ENCODE measurements around the gene EVPL. TPM values are rescaled to one million over a fixed set of nuclear protein-coding genes. Genes with fewer than 3 reads are reported as not detected.

Gene EVPL
- total RNA-seq, 1 experiment from 2014 or later, result 1.3 TPM

DNA sequence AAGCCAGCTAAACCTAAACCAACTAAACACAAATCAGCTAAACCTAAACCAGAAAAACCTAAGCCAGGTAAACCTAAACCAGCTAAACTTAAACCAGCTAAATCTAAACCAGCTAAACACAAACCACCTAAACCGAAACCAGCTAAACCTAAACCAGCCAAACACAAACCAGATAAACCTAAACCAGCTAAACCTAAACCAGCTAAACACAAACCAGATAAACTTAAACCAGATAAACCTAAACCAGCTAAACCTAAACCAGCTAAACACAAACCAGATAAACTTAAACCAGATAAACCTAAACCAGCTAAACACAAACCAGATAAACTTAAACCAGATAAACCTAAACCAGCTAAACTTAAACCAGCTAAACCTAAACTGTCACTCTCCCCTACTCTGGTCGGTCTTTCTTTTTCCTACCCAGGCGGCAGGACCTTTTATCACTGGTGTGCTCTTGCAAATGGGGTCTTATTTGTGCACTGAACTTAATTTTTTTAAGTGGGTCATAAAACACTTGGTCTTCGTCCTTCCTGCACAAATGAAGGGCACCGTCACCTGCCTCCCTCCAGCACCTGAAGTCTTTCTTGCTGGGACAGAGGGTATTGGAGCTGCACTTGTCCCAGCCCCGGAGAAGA lies 7.2 kb downstream of the EVPL start (continued):
- no peak for TF ChIP-seq PREB (CRISPR knock-in tag; IDR thresholded peaks at IDR 0.05; ENCODE audit: borderline replicate concordance)

DNA sequence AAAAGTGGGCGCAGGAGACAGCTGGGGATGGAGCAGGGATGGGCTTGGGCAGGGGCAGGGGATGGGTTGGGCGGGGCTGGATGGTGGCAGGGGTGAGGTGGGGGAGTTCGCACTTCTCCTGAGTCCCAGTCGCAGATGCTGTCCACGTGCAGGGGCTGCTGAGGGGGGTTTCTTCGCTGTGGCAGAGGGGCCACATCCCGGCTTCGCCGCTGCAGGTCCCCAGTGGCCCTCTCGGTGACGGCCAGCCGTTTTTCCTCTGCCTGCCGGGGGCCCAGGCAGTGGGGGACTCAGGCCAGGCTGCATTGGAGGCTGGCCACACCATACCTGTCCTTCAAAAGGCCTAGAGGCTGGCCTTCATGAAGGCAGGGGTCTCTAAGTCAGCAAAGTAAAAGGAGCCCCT lies 8.3 kb downstream of the EVPL start:
- ChIA-PET CTCF (interaction anchor here (0.6 to 5.8 kb wide), 8 partner anchors 10 to 379 kb away, joined by 3 to 72 read pairs (median 5); partner anchors contain the start of gene CDK3), POLR2A (no interaction called here)
- H3K4me3 Mint-ChIP-seq, result no peak overlapping the region
- ATAC-seq (no peak), DNase-seq (ENCODE audit: low spot score) (no peak)
- TF ChIP-seq GTF2I (CRISPR knock-in tag; conservative IDR thresholded peaks at IDR 0.05), result no peak
- no peak for TF ChIP-seq NR3C1 (CRISPR knock-in tag; conservative IDR thresholded peaks at IDR 0.05; ENCODE audit: low read depth)
- TF ChIP-seq, protein P1, sequence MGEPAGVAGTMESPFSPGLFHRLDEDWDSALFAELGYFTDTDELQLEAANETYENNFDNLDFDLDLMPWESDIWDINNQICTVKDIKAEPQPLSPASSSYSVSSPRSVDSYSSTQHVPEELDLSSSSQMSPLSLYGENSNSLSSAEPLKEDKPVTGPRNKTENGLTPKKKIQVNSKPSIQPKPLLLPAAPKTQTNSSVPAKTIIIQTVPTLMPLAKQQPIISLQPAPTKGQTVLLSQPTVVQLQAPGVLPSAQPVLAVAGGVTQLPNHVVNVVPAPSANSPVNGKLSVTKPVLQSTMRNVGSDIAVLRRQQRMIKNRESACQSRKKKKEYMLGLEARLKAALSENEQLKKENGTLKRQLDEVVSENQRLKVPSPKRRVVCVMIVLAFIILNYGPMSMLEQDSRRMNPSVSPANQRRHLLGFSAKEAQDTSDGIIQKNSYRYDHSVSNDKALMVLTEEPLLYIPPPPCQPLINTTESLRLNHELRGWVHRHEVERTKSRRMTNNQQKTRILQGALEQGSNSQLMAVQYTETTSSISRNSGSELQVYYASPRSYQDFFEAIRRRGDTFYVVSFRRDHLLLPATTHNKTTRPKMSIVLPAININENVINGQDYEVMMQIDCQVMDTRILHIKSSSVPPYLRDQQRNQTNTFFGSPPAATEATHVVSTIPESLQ (CRISPR knock-in tag; IDR thresholded peaks at IDR 0.05), result no peak
- no peak for TF ChIP-seq FOXK1 (CRISPR knock-in tag; IDR thresholded peaks at IDR 0.05)
- no peak for TF ChIP-seq MYBL2 (CRISPR knock-in tag; IDR thresholded peaks at IDR 0.05)
- no peak for TF ChIP-seq ZNF219 (CRISPR knock-in tag; IDR thresholded peaks at IDR 0.05; ENCODE audit: borderline replicate concordance)
- no peak for TF ChIP-seq OVOL2 (CRISPR knock-in tag; IDR thresholded peaks at IDR 0.05; ENCODE audit: borderline replicate concordance)
- TF ChIP-seq CREB1 (CRISPR knock-in tag; IDR thresholded peaks at IDR 0.05), result no peak
- TF ChIP-seq HMGA2 (CRISPR knock-in tag; IDR thresholded peaks at IDR 0.05), result no peak
- no peak for TF ChIP-seq ZNF121 (CRISPR knock-in tag; IDR thresholded peaks at IDR 0.05)
- TF ChIP-seq ATF1 (CRISPR knock-in tag; IDR thresholded peaks at IDR 0.05), result no peak
- TF ChIP-seq SOX15 (CRISPR knock-in tag; IDR thresholded peaks at IDR 0.05), result no peak
- no peak for TF ChIP-seq ZNF232 (CRISPR knock-in tag; IDR thresholded peaks at IDR 0.05)
- no peaks in the 10 kb centered on the region for H3K27me3 Mint-ChIP-seq (ENCODE audit: low read depth)
- H3K4me1 Mint-ChIP-seq, result 0 out of 2 replicates have a peak, but pooled peaks cover 2% of the 10 kb centered on the region
- no peak overlapping the region for H3K27ac Mint-ChIP-seq
- no peaks in the 10 kb centered on the region for H3K9me3 Mint-ChIP-seq
- H3K36me3 Mint-ChIP-seq, result no peaks in the 10 kb centered on the region

DNA sequence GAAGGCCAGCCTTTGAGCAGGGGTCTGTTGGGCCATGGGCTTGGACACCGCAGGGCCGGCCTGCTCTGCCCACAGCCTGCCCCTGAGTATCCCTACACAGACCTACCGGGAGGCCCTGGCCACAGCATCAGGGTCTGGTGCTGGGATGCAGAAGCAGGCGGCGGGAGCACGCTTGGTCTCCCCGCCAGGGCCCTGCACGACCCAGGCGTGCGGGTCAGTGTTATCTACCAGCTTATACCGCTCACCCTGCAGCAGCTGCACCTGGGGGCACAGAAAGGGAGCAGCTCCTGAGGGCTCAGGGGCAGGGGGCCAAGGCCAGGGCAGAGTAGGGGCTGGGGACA lies 8.8 kb downstream of the EVPL start:
- no peaks in the 10 kb centered on the region for H3K27me3 Mint-ChIP-seq (ENCODE audit: low read depth)
- TF ChIP-seq RORB (CRISPR knock-in tag; IDR thresholded peaks at IDR 0.05), result no peak
- no peak for TF ChIP-seq ZMAT4 (CRISPR knock-in tag; IDR thresholded peaks at IDR 0.05)
- 0 out of 2 replicates have a peak, but pooled peaks cover 2% of the 10 kb centered on the region for H3K4me1 Mint-ChIP-seq
- no peak overlapping the region for H3K4me3 Mint-ChIP-seq
- no peaks in the 10 kb centered on the region for H3K36me3 Mint-ChIP-seq
- no peak overlapping the region for H3K27ac Mint-ChIP-seq
- no peaks in the 10 kb centered on the region for H3K9me3 Mint-ChIP-seq
- ChIA-PET CTCF (interaction anchor here (1.0 to 5.8 kb wide), 3 partner anchors 14 to 261 kb away, joined by 3 to 72 read pairs (median 6); no protein-coding TSS in a partner anchor), POLR2A (no interaction called here)
- DNase-seq (ENCODE audit: low spot score) (no peak), ATAC-seq (no peak)

- CTCF ChIA-PET, result interaction anchor here (1.0 to 5.8 kb wide), 3 partner anchors 13 to 261 kb away, joined by 3 to 72 read pairs (median 6); no protein-coding TSS in a partner anchor
- Mint-ChIP-seq H3K4me3 (no peak overlapping the region), H3K36me3 (no peaks in the 10 kb centered on the region), H3K27ac (no peak overlapping the region), H3K4me1 (0 out of 2 replicates have a peak, but pooled peaks cover 2% of the 10 kb centered on the region), H3K27me3 (ENCODE audit: low read depth) (no peaks in the 10 kb centered on the region), H3K9me3 (no peaks in the 10 kb centered on the region)
- DNase-seq (ENCODE audit: low spot score), result no peak
- no peak for ATAC-seq
- POLR2A ChIA-PET, result no interaction called here
- TF ChIP-seq ZNF396 (CRISPR knock-in tag; IDR thresholded peaks at IDR 0.05; ENCODE audit: borderline replicate concordance) (no peak), ZSCAN18 (CRISPR knock-in tag; IDR thresholded peaks at IDR 0.05) (no peak), ELF4 (CRISPR knock-in tag; IDR thresholded peaks at IDR 0.05; ENCODE audit: low read depth) (no peak)
- TF ChIP-seq, protein P2, sequence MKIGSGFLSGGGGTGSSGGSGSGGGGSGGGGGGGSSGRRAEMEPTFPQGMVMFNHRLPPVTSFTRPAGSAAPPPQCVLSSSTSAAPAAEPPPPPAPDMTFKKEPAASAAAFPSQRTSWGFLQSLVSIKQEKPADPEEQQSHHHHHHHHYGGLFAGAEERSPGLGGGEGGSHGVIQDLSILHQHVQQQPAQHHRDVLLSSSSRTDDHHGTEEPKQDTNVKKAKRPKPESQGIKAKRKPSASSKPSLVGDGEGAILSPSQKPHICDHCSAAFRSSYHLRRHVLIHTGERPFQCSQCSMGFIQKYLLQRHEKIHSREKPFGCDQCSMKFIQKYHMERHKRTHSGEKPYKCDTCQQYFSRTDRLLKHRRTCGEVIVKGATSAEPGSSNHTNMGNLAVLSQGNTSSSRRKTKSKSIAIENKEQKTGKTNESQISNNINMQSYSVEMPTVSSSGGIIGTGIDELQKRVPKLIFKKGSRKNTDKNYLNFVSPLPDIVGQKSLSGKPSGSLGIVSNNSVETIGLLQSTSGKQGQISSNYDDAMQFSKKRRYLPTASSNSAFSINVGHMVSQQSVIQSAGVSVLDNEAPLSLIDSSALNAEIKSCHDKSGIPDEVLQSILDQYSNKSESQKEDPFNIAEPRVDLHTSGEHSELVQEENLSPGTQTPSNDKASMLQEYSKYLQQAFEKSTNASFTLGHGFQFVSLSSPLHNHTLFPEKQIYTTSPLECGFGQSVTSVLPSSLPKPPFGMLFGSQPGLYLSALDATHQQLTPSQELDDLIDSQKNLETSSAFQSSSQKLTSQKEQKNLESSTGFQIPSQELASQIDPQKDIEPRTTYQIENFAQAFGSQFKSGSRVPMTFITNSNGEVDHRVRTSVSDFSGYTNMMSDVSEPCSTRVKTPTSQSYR (CRISPR knock-in tag; IDR thresholded peaks at IDR 0.05), result no peak
- TF ChIP-seq, protein P3, sequence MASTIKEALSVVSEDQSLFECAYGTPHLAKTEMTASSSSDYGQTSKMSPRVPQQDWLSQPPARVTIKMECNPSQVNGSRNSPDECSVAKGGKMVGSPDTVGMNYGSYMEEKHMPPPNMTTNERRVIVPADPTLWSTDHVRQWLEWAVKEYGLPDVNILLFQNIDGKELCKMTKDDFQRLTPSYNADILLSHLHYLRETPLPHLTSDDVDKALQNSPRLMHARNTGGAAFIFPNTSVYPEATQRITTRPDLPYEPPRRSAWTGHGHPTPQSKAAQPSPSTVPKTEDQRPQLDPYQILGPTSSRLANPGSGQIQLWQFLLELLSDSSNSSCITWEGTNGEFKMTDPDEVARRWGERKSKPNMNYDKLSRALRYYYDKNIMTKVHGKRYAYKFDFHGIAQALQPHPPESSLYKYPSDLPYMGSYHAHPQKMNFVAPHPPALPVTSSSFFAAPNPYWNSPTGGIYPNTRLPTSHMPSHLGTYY (CRISPR knock-in tag; IDR thresholded peaks at IDR 0.05), result no peak
These were observed 9.4 kb downstream of the EVPL start for GRCh38 chr17:76017481-76018339.

Measured in WTC11 (cell line).